ENCODE data around the gene SLC6A4.
"Not testable (repeated sequence)": the region's sequence is repeated elsewhere in the genome, so short reads cannot be mapped to it uniquely, and the experiment has no call there.

SLC6A4 gene

GRCh38 chr17:30203471-30203981, 32.0 kb downstream of the SLC6A4 start:
- no peak for DNase-seq (ENCODE audit: extremely low read depth, insufficient read length)
- peak; percentile 50 for TF ChIP-seq CTCF (IDR thresholded peaks at IDR 0.05; ENCODE audit: insufficient read depth, low read length, poor library complexity, severe bottlenecking)
- Histone ChIP-seq H3K27me3 (replicated peaks; ENCODE audit: control insufficient read depth, insufficient read depth, low read length) (no peaks in the 10 kb centered on the region), H3K36me3 (ENCODE audit: control insufficient read depth, insufficient read depth, low read length) (no peaks in the 10 kb centered on the region), H3K4me3 (replicated peaks; ENCODE audit: low read depth, low read length) (no peak overlapping the region)

- DNase-seq (ENCODE audit: extremely low read depth, insufficient read length); H3K36me3 ChIP-seq (ENCODE audit: control insufficient read depth, insufficient read depth, low read length); H3K4me3 ChIP-seq (replicated peaks; ENCODE audit: low read depth, low read length); H3K27me3 ChIP-seq (replicated peaks; ENCODE audit: control insufficient read depth, insufficient read depth, low read length): not testable (repeated sequence)
Observed at GRCh38 chr17:30200656-30201055, 34.8 kb downstream of the SLC6A4 start.

- Histone ChIP-seq H3K27me3 (replicated peaks; ENCODE audit: control insufficient read depth, insufficient read depth, low read length) (no peaks in the 10 kb centered on the region), H3K36me3 (ENCODE audit: control insufficient read depth, insufficient read depth, low read length) (no peaks in the 10 kb centered on the region), H3K4me3 (replicated peaks; ENCODE audit: low read depth, low read length) (no peak overlapping the region)
- DNase-seq (ENCODE audit: extremely low read depth, insufficient read length), result no peak
- no peak for TF ChIP-seq CTCF (IDR thresholded peaks at IDR 0.05; ENCODE audit: insufficient read depth, low read length, poor library complexity, severe bottlenecking)
Observed at GRCh38 chr17:30200106-30200505, 35.4 kb downstream of the SLC6A4 start.

- Histone ChIP-seq H3K27me3 (replicated peaks; ENCODE audit: control insufficient read depth, insufficient read depth, low read length) (no peaks in the 10 kb centered on the region), H3K36me3 (ENCODE audit: control insufficient read depth, insufficient read depth, low read length) (no peaks in the 10 kb centered on the region), H3K4me3 (replicated peaks; ENCODE audit: low read depth, low read length) (no peak overlapping the region)
- TF ChIP-seq CTCF (IDR thresholded peaks at IDR 0.05; ENCODE audit: insufficient read depth, low read length, poor library complexity, severe bottlenecking), result no peak
- no peak for DNase-seq (ENCODE audit: extremely low read depth, insufficient read length)
Observed at GRCh38 chr17:30199600-30199999, 35.9 kb downstream of the SLC6A4 start.

- TF ChIP-seq CTCF (IDR thresholded peaks at IDR 0.05; ENCODE audit: insufficient read depth, low read length, poor library complexity, severe bottlenecking), result no peak
- DNase-seq (ENCODE audit: extremely low read depth, insufficient read length), result no peak
Observed at GRCh38 chr17:30197416-30197815, 38.1 kb downstream of the SLC6A4 start.

GRCh38 chr17:30196504-30196903, 39.0 kb downstream of the SLC6A4 start:
- H3K4me3 ChIP-seq (replicated peaks; ENCODE audit: low read depth, low read length), result no peak overlapping the region
- no peaks in the 10 kb centered on the region for H3K36me3 ChIP-seq (ENCODE audit: control insufficient read depth, insufficient read depth, low read length)
- H3K27me3 ChIP-seq (replicated peaks; ENCODE audit: control insufficient read depth, insufficient read depth, low read length), result no peaks in the 10 kb centered on the region
- TF ChIP-seq CTCF (IDR thresholded peaks at IDR 0.05; ENCODE audit: insufficient read depth, low read length, poor library complexity, severe bottlenecking), result no peak
- no peak for DNase-seq (ENCODE audit: extremely low read depth, insufficient read length)

More at GRCh38 chr17:30197416-30197815, 38.1 kb downstream of the SLC6A4 start:
- no peaks in the 10 kb centered on the region for H3K27me3 ChIP-seq (replicated peaks; ENCODE audit: control insufficient read depth, insufficient read depth, low read length)
- H3K36me3 ChIP-seq (ENCODE audit: control insufficient read depth, insufficient read depth, low read length), result no peaks in the 10 kb centered on the region
- no peak overlapping the region for H3K4me3 ChIP-seq (replicated peaks; ENCODE audit: low read depth, low read length)

Data from GM06990 (cell line).